Upper lobe of left lung (tissue), 4 donors: ENCODE results near the gene TNFSF10.

Experiments used
- CTCF ChIP-seq, 6 experiments: fragments of 450-650 bp in 4 of 6; fragments of 200-600 bp in 2 of 6; sonication (generic) in 2 of 6; IDR thresholded peaks; one replicate each; pipeline ENCODE4 v1.5.1; 2016 to 2019; ENCODE audit warnings: antibody characterized with exemption in 6 of 6
- POLR2A ChIP-seq, 4 donors: fragments of 450-650 bp; IDR thresholded peaks; one replicate each; pipeline ENCODE4 v1.5.1; 2016 to 2017; ENCODE audit warnings: antibody characterized with exemption in 4 of 4, mild to moderate bottlenecking in 2 of 4
- POLR2AphosphoS5 ChIP-seq, 2 donors: sonication (generic); formaldehyde crosslinking; IDR thresholded peaks; one replicate each; pipeline ENCODE4 v1.5.1; 2017; ENCODE audit warnings: antibody characterized with exemption in 2 of 2

- TF ChIP-seq POLR2A (IDR thresholded peaks at IDR 0.05) (no peak), CTCF (IDR thresholded peaks at IDR 0.05) (no peak), POLR2AphosphoS5 (IDR thresholded peaks at IDR 0.05) (no peak)
Measured at GRCh38 chr3:172561897-172562640, 38.8 kb upstream of the TNFSF10 start.
